H9 (cell line): ENCODE measurements around the gene VTA1. TPM values are rescaled to one million over a fixed set of nuclear protein-coding genes. Genes with fewer than 3 reads are reported as not detected.
"Not testable (repeated sequence)": the region's sequence is repeated elsewhere in the genome, so short reads cannot be mapped to it uniquely, and the experiment has no call there.

ENCODE experiments used
- DNase-seq: peaks from one replicate; pipeline ENCODE4 v3.0.0-alpha.2; 2017
- H2AFZ ChIP-seq: one replicate; pipeline ENCODE4 v1.6.1; 2013; ENCODE audit warnings: mild to moderate bottlenecking, low read length, control low read depth, moderate library complexity
- H2AK5ac ChIP-seq: 2 replicates; pipeline ENCODE4 v1.6.1; 2013; ENCODE audit warnings: low read length, control low read depth, mixed read lengths; ENCODE audit not compliant: insufficient read length
- H2BK120ac ChIP-seq: one replicate; pipeline ENCODE4 v1.6.1; 2013; ENCODE audit warnings: low read depth, mild to moderate bottlenecking, low read length, control low read depth, inconsistent platforms; ENCODE audit not compliant: poor library complexity, severe bottlenecking
- H2BK12ac ChIP-seq: 2 replicates; pipeline ENCODE4 v1.6.1; 2013; ENCODE audit warnings: low read length, control low read depth, mixed read lengths, low read depth; ENCODE audit not compliant: insufficient read length
- H2BK15ac ChIP-seq: 2 replicates; pipeline ENCODE4 v1.6.1; 2013; ENCODE audit warnings: low read depth, low read length, control low read depth
- H2BK20ac ChIP-seq: one replicate; pipeline ENCODE4 v1.6.1; 2013; ENCODE audit warnings: low read depth, mild to moderate bottlenecking, low read length, control low read depth, inconsistent platforms; ENCODE audit not compliant: poor library complexity, severe bottlenecking
- H2BK5ac ChIP-seq: 2 replicates; pipeline ENCODE4 v1.6.1; 2013; ENCODE audit warnings: low read length, control low read depth, mixed read lengths; ENCODE audit not compliant: insufficient read length
- H3K14ac ChIP-seq: 2 replicates; pipeline ENCODE4 v1.6.1; 2013; ENCODE audit warnings: low read length, control low read depth; ENCODE audit not compliant: insufficient read depth
- H3K18ac ChIP-seq: 2 replicates; pipeline ENCODE4 v1.6.1; 2013; ENCODE audit warnings: low read depth, mild to moderate bottlenecking, mixed read lengths, low read length, control low read depth; ENCODE audit not compliant: insufficient read length
- H3K23ac ChIP-seq: 2 replicates; pipeline ENCODE4 v1.6.1; 2013; ENCODE audit warnings: low read length, control low read depth, mixed read lengths, low read depth; ENCODE audit not compliant: insufficient read length
- H3K23me2 ChIP-seq: 2 replicates; pipeline ENCODE4 v1.6.1; 2013; ENCODE audit warnings: low read depth, mild to moderate bottlenecking, mixed read lengths, low read length, control low read depth; ENCODE audit not compliant: insufficient read length, poor library complexity, severe bottlenecking
- H3K27ac ChIP-seq: 2 replicates; pipeline ENCODE4 v1.5.1; 2013; ENCODE audit warnings: low read length, control low read depth, mixed read lengths, low read depth; ENCODE audit not compliant: insufficient read length
- H3K27me3 ChIP-seq: 2 replicates; pipeline ENCODE4 v1.6.1; 2013; ENCODE audit warnings: low read length, control low read depth, inconsistent platforms; ENCODE audit not compliant: insufficient read depth
- H3K4ac ChIP-seq: 2 replicates; pipeline ENCODE4 v1.6.1; 2013; ENCODE audit warnings: low read depth, mild to moderate bottlenecking, control low read depth, inconsistent platforms, low read length, moderate library complexity
- H3K4me1 ChIP-seq: 2 replicates; pipeline ENCODE4 v1.6.1; 2013; ENCODE audit warnings: low read length, control low read depth, inconsistent platforms; ENCODE audit not compliant: insufficient read depth
- H3K4me2 ChIP-seq: 2 replicates; pipeline ENCODE4 v1.6.1; 2013; ENCODE audit warnings: low read length, control low read depth, mixed read lengths; ENCODE audit not compliant: insufficient read length, insufficient read depth
- H3K56ac ChIP-seq: 2 replicates; pipeline ENCODE4 v1.6.1; 2013; ENCODE audit warnings: low read depth, mild to moderate bottlenecking, mixed read lengths, low read length, control low read depth; ENCODE audit not compliant: insufficient read length
- H3K79me1 ChIP-seq: 2 replicates; pipeline ENCODE4 v1.6.1; 2013; ENCODE audit warnings: low read depth, mild to moderate bottlenecking, moderate library complexity, low read length, control low read depth, inconsistent platforms; ENCODE audit not compliant: insufficient read depth, poor library complexity, severe bottlenecking
- H3K79me2 ChIP-seq: 2 replicates; pipeline ENCODE4 v1.6.1; 2013; ENCODE audit warnings: low read length, control low read depth, inconsistent platforms; ENCODE audit not compliant: insufficient read depth
- H3K9ac ChIP-seq: 2 replicates; pipeline ENCODE4 v1.6.1; 2013; ENCODE audit warnings: low read length, control low read depth, mixed read lengths; ENCODE audit not compliant: insufficient read length; ENCODE audit errors: extremely low read depth
- H3K9me3 ChIP-seq: one replicate; pipeline ENCODE4 v1.6.1; 2013; ENCODE audit warnings: low read depth, low read length, inconsistent platforms; ENCODE audit not compliant: control insufficient read depth
- H3T11ph ChIP-seq: one replicate; pipeline ENCODE4 v1.6.1; 2013; ENCODE audit warnings: mild to moderate bottlenecking, low read length, control low read depth, inconsistent platforms
- H4K20me1 ChIP-seq: one replicate; pipeline ENCODE4 v1.6.1; 2013; ENCODE audit not compliant: control insufficient read depth, insufficient read length, insufficient read depth
- H4K5ac ChIP-seq: 2 replicates; pipeline ENCODE4 v1.6.1; 2013; ENCODE audit warnings: low read depth, mild to moderate bottlenecking, mixed read lengths, low read length, control low read depth; ENCODE audit not compliant: insufficient read length
- H4K8ac ChIP-seq: replicated peaks from 2 replicates; pipeline ENCODE4 v1.6.1; 2013; ENCODE audit warnings: low read length, control low read depth, mixed read lengths, low read depth; ENCODE audit not compliant: insufficient read length
- H4K91ac ChIP-seq: 2 replicates; pipeline ENCODE4 v1.6.1; 2013; ENCODE audit warnings: low read depth, mild to moderate bottlenecking, moderate library complexity, mixed read lengths, low read length, control low read depth; ENCODE audit not compliant: insufficient read length
- H3K27ac Mint-ChIP-seq, 3 experiments: 2 replicates in 2 of 3; 3 replicates in 1 of 3; pipeline ENCODE4 v1.8.0; 2020 to 2021; ENCODE audit warnings: mixed read lengths in 3 of 3, mild to moderate bottlenecking in 1 of 3, moderate library complexity in 1 of 3
- H3K27me3 Mint-ChIP-seq: 2 replicates; pipeline ENCODE4 v1.8.0; 2021; ENCODE audit warnings: low read depth, mild to moderate bottlenecking, moderate library complexity, mixed read lengths
- H3K36me3 Mint-ChIP-seq, 3 experiments: 2 replicates in 2 of 3; 3 replicates in 1 of 3; pipeline ENCODE4 v1.8.0; 2020 to 2021; ENCODE audit warnings: low read depth in 3 of 3, mixed read lengths in 3 of 3; ENCODE audit not compliant: insufficient read depth in 1 of 3
- H3K4me1 Mint-ChIP-seq, 2 experiments: 2 replicates each; pipeline ENCODE4 v1.8.0; 2020; ENCODE audit warnings: mixed read lengths in 2 of 2
- H3K4me3 Mint-ChIP-seq, 2 experiments: 2 replicates in 1 of 2; 3 replicates in 1 of 2; pipeline ENCODE4 v1.8.0; 2020 to 2021; ENCODE audit warnings: mild to moderate bottlenecking in 2 of 2, mixed read lengths in 2 of 2, moderate library complexity in 1 of 2
- H3K9me3 Mint-ChIP-seq, 2 experiments: 2 replicates in 1 of 2; 3 replicates in 1 of 2; pipeline ENCODE4 v1.8.0; 2020; ENCODE audit warnings: mild to moderate bottlenecking in 2 of 2, mixed read lengths in 2 of 2, moderate library complexity in 1 of 2
- CTCF ChIP-seq: fragments of 200-600 bp; sonication (generic); conservative IDR thresholded peaks from 3 replicates; pipeline ENCODE4 v1.8.0; 2021; ENCODE audit warnings: antibody characterized with exemption, mild to moderate bottlenecking
- WGBS: extraction: QIAGEN DNeasy Blood & Tissue Kit; methylation state at CpG from one replicate; pipeline ENCODE4 v1.1.7; 2013; ENCODE audit warnings: missing lambda C conversion rate, low lambda C conversion rate, mixed read lengths; ENCODE audit not compliant: insufficient read length; ENCODE audit errors: extremely low coverage; 5-methylcytosine and 5-hydroxymethylcytosine counted together
- total RNA-seq: library from RNA; stranded (reverse); gene quantifications from 2 replicates; pipeline ENCODE4 v1.2.1, GENCODE V29; 2021

Gene VTA1
- total RNA-seq, 1 experiment from 2014 or later: 63.1 TPM

DNA sequence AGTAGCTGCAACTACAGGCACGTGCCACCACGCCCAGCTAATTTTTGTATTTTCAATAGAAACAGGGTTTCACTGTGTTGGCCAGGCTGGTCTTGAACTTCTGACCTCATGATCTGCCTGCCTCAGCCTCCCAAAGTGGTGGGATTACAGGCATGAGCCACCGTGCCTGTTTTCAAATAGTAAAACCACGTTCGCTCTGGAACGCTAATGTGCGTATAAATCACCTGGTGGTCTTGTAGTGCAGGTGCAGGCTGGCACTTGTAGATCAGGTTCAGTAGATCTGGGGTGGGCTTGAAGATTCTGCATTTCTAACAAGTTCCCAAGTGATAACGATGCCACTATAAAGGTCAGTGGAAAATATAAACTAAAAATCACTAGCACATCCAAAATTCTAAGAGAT is 41.3 kb downstream of the VTA1 start:
- H2BK5ac ChIP-seq, H3K4me1 Mint-ChIP-seq, H3K9me3 ChIP-seq, H3K23me2 ChIP-seq, H3K4me3 Mint-ChIP-seq, H3K4ac ChIP-seq, H3T11ph ChIP-seq, H3K27ac Mint-ChIP-seq, H3K79me1 ChIP-seq, H3K27ac ChIP-seq, H3K4me1 ChIP-seq, H3K9me3 Mint-ChIP-seq, H3K23ac ChIP-seq, H3K27me3 Mint-ChIP-seq, H3K27me3 ChIP-seq, H4K91ac ChIP-seq, H3K14ac ChIP-seq, H3K4me2 ChIP-seq, H3K36me3 Mint-ChIP-seq, H2BK20ac ChIP-seq, H3K79me2 ChIP-seq, H3K9ac ChIP-seq, H2BK12ac ChIP-seq, H4K5ac ChIP-seq, H3K18ac ChIP-seq, H2BK15ac ChIP-seq, DNase-seq, H2AFZ ChIP-seq, H2AK5ac ChIP-seq, H4K8ac ChIP-seq, H4K20me1 ChIP-seq, H2BK120ac ChIP-seq, H3K56ac ChIP-seq: not testable (repeated sequence)
- TF ChIP-seq CTCF: peak; percentile 55
- WGBS: no CpG with 5 or more reads among the region's 8 CpGs
